HCT116 (cell line): ENCODE measurements around the gene PAQR4. TPM values are rescaled to one million over a fixed set of nuclear protein-coding genes. Genes with fewer than 3 reads are reported as not detected.
A peak's percentile ranks its signal among the peaks of the same experiment; 100 is the strongest.

ENCODE experiments used
- ATAC-seq: fragments of 200-7000 bp; cut with Tn5 transposase; 2 replicates; pipeline ENCODE4 v1.9.1; 2020; ENCODE audit warnings: mild to moderate bottlenecking, moderate library complexity
- BruUV-seq: library from RNA; stranded (reverse); fragments of 400-500 nt; replicated peaks from 2 replicates; lab custom pipeline; 2021; lab: Mats Ljungman, UMichigan
- CTCF ChIA-PET: fragments of 300-600 bp; sonication (Branson Sonifier 250); formaldehyde crosslinking; loops from one replicate; lab custom pipeline; 2021; ENCODE audit warnings: antibody characterized with exemption; lab: Charles Lee
- POLR2A ChIA-PET: fragments of 300-600, 350-600 bp; sonication (Branson Sonifier 250); formaldehyde crosslinking; loops from one replicate; lab custom pipeline; 2021; ENCODE audit warnings: antibody characterized with exemption; lab: Charles Lee
- RAD21 ChIA-PET, 2 experiments: fragments of 300-600 bp; sonication (Branson Sonifier 250); formaldehyde crosslinking; loops; one replicate each; lab custom pipeline; 2023; ENCODE audit warnings: low total read pairs in 2 of 2; ENCODE audit not compliant: uncharacterized antibody in 2 of 2, unreplicated experiment in 2 of 2, low non-redundant PET in 1 of 2; lab: Charles Lee
- DNase-seq: peaks from one replicate; pipeline ENCODE4 v3.0.0-alpha.2; 2010; ENCODE audit warnings: low read depth, low spot score
- H2AFZ ChIP-seq: fragments of 200-600 bp; shearing (Covaris generic), sonication (generic); 2 replicates; pipeline ENCODE4 v1.6.1; 2017; ENCODE audit warnings: low read depth, mixed run types, mixed read lengths, antibody characterized with exemption, low read length; ENCODE audit not compliant: poor library complexity, severe bottlenecking
- H3K27ac ChIP-seq: 2 replicates; pipeline ENCODE4 v1.5.1; 2012; ENCODE audit warnings: low read depth, low read length
- H3K27me3 ChIP-seq: fragments of 200-600 bp; sonication (generic); 2 replicates; pipeline ENCODE4 v1.6.1; 2016; ENCODE audit warnings: mixed run types, low read length, mixed read lengths; ENCODE audit not compliant: insufficient read depth
- H3K36me3 ChIP-seq, 2 experiments: fragments of 200-500 bp in 1 of 2; fragments of 200-600 bp in 1 of 2; sonication (Bioruptor generic) in 1 of 2; sonication (generic) in 1 of 2; 2 replicates each; pipeline versions ENCODE4 v1.5.1 to v1.6.1; 2014 to 2016; ENCODE audit warnings: low read length in 2 of 2, inconsistent platforms in 1 of 2, mixed read lengths in 1 of 2, mixed run types in 1 of 2; ENCODE audit not compliant: insufficient read depth in 2 of 2, control insufficient read depth in 1 of 2
- H3K4me1 ChIP-seq, 2 experiments: fragments of 200-600 bp in 1 of 2; sonication (generic) in 1 of 2; 2 replicates each; pipeline versions ENCODE4 v1.5.1 to v1.6.1; 2012 to 2017; ENCODE audit warnings: low read length in 2 of 2, inconsistent platforms in 1 of 2, mild to moderate bottlenecking in 1 of 2, mixed read lengths in 1 of 2, mixed run types in 1 of 2, moderate library complexity in 1 of 2; ENCODE audit not compliant: insufficient read depth in 2 of 2, control insufficient read depth in 1 of 2
- H3K4me2 ChIP-seq: fragments of 200-600 bp; sonication (generic); 2 replicates; pipeline ENCODE4 v1.6.1; 2017; ENCODE audit warnings: mixed run types, low read length, mixed read lengths
- H3K4me3 ChIP-seq, 2 experiments: fragments of 200-600 bp in 1 of 2; sonication (generic) in 1 of 2; replicated peaks in 1 of 2; 2 replicates each; pipeline ENCODE4 v1.5.1; 2011 to 2016; ENCODE audit warnings: low read length in 2 of 2, control low read depth in 1 of 2, low read depth in 1 of 2, mild to moderate bottlenecking in 1 of 2, mixed read lengths in 1 of 2, mixed run types in 1 of 2
- H3K79me2 ChIP-seq: fragments of 200-600 bp; sonication (generic); 2 replicates; pipeline ENCODE4 v1.6.1; 2017; ENCODE audit warnings: mild to moderate bottlenecking, mixed run types, low read length, moderate library complexity, mixed read lengths; ENCODE audit not compliant: insufficient read depth
- H3K9ac ChIP-seq: fragments of 200-600 bp; sonication (generic); 2 replicates; pipeline ENCODE4 v1.6.1; 2016; ENCODE audit warnings: low read length, mixed read lengths
- H3K9me2 ChIP-seq: fragments of 200-600 bp; sonication (generic), shearing (Covaris generic); 2 replicates; pipeline ENCODE4 v1.6.1; 2017; ENCODE audit warnings: mixed run types, mild to moderate bottlenecking, moderate library complexity; ENCODE audit not compliant: insufficient read depth
- H3K9me3 ChIP-seq, 2 experiments: fragments of 200-500 bp in 1 of 2; fragments of 200-600 bp in 1 of 2; sonication (Bioruptor generic) in 1 of 2; sonication (generic) in 1 of 2; 2 replicates each; pipeline ENCODE4 v1.6.1; 2014 to 2017; ENCODE audit warnings: low read length in 2 of 2, mixed read lengths in 2 of 2, inconsistent platforms in 1 of 2, low read depth in 1 of 2, mild to moderate bottlenecking in 1 of 2, mixed run types in 1 of 2, moderate library complexity in 1 of 2; ENCODE audit not compliant: control insufficient read depth in 1 of 2, insufficient read depth in 1 of 2
- H4K20me1 ChIP-seq: fragments of 200-600 bp; sonication (generic), shearing (Covaris generic); 2 replicates; pipeline ENCODE4 v1.6.1; 2017; ENCODE audit warnings: mixed run types, mild to moderate bottlenecking, moderate library complexity; ENCODE audit not compliant: insufficient read depth
- CBX3 ChIP-seq: IDR thresholded peaks from 2 replicates; pipeline ENCODE4 v1.6.1; 2012; ENCODE audit warnings: low read depth
- CEBPB ChIP-seq: IDR thresholded peaks from 2 replicates; pipeline ENCODE4 v1.6.1; 2012; ENCODE audit warnings: low read depth
- EGR1 ChIP-seq: IDR thresholded peaks from 2 replicates; pipeline ENCODE4 v1.6.1; 2012; ENCODE audit warnings: low read depth
- ELF1 ChIP-seq: IDR thresholded peaks from 2 replicates; pipeline ENCODE4 v1.6.1; 2012; ENCODE audit warnings: low read depth, borderline replicate concordance
- FOSL1 ChIP-seq: IDR thresholded peaks from 2 replicates; pipeline ENCODE4 v1.6.1; 2012; ENCODE audit warnings: low read depth
- POLR2AphosphoS5 ChIP-seq: IDR thresholded peaks from 2 replicates; pipeline ENCODE4 v1.6.1; 2011; ENCODE audit warnings: mild to moderate bottlenecking, low read depth, low read length, moderate library complexity
- RAD21 ChIP-seq: IDR thresholded peaks from 2 replicates; pipeline ENCODE4 v1.6.1; 2012; ENCODE audit warnings: low read depth, mild to moderate bottlenecking
- SIN3A ChIP-seq: IDR thresholded peaks from 2 replicates; pipeline ENCODE4 v1.6.1; 2012; ENCODE audit warnings: low read depth
- SP1 ChIP-seq: IDR thresholded peaks from 2 replicates; pipeline ENCODE4 v1.6.1; 2012; ENCODE audit warnings: low read depth
- SRF ChIP-seq: IDR thresholded peaks from 2 replicates; pipeline ENCODE4 v1.6.1; 2012; ENCODE audit warnings: low read depth
- YY1 ChIP-seq: IDR thresholded peaks from 2 replicates; pipeline ENCODE4 v1.6.1; 2011; ENCODE audit warnings: low read length, low read depth, moderate library complexity, mild to moderate bottlenecking; ENCODE audit not compliant: insufficient replicate concordance; ENCODE audit errors: extremely low read depth
- intact Hi-C: fragments of 100-400 bp; cut with micrococcal nuclease; formaldehyde crosslinking; loops from 2 replicates; pipeline ENCODE4 v1.10.0; 2022
- total RNA-seq: library from RNA; stranded (reverse); gene quantifications from one replicate; pipeline ENCODE4 v1.2.1, GENCODE V29; 2021; ENCODE audit not compliant: unreplicated experiment
- TF ChIP-seq, protein P1 (sequence below): IDR thresholded peaks from 2 replicates; pipeline ENCODE4 v1.6.1; 2011; ENCODE audit warnings: mild to moderate bottlenecking, low read length, moderate library complexity; ENCODE audit not compliant: insufficient replicate concordance; ENCODE audit errors: extremely low read depth
- TF ChIP-seq, protein P2 (sequence below): IDR thresholded peaks from 2 replicates; pipeline ENCODE4 v1.6.1; 2012
- TF ChIP-seq, protein P3 (sequence below), 3 experiments: fragments of 200-600 bp in 1 of 3; sonication (generic) in 1 of 3; IDR thresholded peaks in 2 of 3; conservative IDR thresholded peaks in 1 of 3; 2 replicates each; pipeline ENCODE4 v1.5.1; 2012 to 2017; ENCODE audit warnings: low read depth in 2 of 3, low read length in 2 of 3, antibody characterized with exemption in 1 of 3, borderline replicate concordance in 1 of 3, control low read depth in 1 of 3, mild to moderate bottlenecking in 1 of 3, mixed read lengths in 1 of 3, mixed run types in 1 of 3, moderate library complexity in 1 of 3; ENCODE audit not compliant: insufficient read depth in 1 of 3
- TF ChIP-seq, protein P4 (sequence below): IDR thresholded peaks from 2 replicates; pipeline ENCODE4 v1.6.1; 2012; ENCODE audit warnings: low read depth
- TF ChIP-seq, protein P5 (sequence below): IDR thresholded peaks from 2 replicates; pipeline ENCODE4 v1.6.1; 2012

Gene PAQR4
- total RNA-seq, 1 experiment from 2014 or later, result 45.6 TPM

DNA sequence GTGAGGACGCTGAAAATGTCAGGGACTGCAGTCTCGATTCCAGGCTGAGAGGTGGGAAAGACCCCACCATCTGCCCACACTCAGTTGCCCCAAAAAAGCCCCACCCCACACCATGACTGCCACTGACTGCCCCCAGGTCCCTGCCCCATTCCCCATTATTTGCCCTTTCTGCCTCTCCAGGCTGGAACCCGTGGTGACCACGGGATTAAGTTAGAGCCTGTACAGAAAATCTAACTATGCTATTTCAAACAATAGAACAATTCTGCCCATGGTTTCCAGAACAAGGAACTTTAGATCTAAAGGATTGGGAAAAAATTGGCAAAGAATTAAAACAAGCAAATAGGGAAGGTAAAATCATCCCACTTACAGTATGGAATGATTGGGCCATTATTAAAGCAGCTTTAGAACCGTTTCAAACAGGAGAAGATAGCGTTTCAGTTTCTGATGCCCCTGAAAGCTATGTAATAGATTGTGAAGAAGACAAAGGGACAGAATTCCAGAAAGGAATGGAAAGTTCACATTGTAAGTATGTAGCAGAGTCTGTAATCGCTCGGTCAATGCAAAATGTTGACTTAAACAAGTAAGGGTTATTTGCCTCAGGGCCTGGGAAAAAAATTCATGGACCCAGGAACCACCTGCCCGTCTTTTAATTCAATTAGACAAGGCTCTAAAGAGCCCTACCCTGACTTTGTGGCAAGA lies 43.0 kb upstream of the PAQR4 start:
- H4K20me1 ChIP-seq, result no peaks in the 10 kb centered on the region
- TF ChIP-seq EGR1, result no peak
- TF ChIP-seq RAD21, result no peak
- TF ChIP-seq, protein P1, sequence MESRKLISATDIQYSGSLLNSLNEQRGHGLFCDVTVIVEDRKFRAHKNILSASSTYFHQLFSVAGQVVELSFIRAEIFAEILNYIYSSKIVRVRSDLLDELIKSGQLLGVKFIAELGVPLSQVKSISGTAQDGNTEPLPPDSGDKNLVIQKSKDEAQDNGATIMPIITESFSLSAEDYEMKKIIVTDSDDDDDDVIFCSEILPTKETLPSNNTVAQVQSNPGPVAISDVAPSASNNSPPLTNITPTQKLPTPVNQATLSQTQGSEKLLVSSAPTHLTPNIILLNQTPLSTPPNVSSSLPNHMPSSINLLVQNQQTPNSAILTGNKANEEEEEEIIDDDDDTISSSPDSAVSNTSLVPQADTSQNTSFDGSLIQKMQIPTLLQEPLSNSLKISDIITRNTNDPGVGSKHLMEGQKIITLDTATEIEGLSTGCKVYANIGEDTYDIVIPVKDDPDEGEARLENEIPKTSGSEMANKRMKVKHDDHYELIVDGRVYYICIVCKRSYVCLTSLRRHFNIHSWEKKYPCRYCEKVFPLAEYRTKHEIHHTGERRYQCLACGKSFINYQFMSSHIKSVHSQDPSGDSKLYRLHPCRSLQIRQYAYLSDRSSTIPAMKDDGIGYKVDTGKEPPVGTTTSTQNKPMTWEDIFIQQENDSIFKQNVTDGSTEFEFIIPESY, result no peak
- TF ChIP-seq FOSL1, result no peak
- TF ChIP-seq POLR2AphosphoS5, result no peak
- TF ChIP-seq SP1, result no peak
- TF ChIP-seq, protein P2, sequence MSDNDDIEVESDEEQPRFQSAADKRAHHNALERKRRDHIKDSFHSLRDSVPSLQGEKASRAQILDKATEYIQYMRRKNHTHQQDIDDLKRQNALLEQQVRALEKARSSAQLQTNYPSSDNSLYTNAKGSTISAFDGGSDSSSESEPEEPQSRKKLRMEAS, result no peak
- TF ChIP-seq, protein P3, sequence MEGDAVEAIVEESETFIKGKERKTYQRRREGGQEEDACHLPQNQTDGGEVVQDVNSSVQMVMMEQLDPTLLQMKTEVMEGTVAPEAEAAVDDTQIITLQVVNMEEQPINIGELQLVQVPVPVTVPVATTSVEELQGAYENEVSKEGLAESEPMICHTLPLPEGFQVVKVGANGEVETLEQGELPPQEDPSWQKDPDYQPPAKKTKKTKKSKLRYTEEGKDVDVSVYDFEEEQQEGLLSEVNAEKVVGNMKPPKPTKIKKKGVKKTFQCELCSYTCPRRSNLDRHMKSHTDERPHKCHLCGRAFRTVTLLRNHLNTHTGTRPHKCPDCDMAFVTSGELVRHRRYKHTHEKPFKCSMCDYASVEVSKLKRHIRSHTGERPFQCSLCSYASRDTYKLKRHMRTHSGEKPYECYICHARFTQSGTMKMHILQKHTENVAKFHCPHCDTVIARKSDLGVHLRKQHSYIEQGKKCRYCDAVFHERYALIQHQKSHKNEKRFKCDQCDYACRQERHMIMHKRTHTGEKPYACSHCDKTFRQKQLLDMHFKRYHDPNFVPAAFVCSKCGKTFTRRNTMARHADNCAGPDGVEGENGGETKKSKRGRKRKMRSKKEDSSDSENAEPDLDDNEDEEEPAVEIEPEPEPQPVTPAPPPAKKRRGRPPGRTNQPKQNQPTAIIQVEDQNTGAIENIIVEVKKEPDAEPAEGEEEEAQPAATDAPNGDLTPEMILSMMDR (IDR thresholded peaks at IDR 0.05 in 2 of 3, conservative IDR thresholded peaks at IDR 0.05 in 1 of 3; ENCODE audit: borderline replicate concordance in 1 of 3, insufficient read depth in 1 of 3, low read depth in 2 of 3, low read length in 2 of 3), result no peak
- TF ChIP-seq CBX3, result no peak
- TF ChIP-seq, protein P4, sequence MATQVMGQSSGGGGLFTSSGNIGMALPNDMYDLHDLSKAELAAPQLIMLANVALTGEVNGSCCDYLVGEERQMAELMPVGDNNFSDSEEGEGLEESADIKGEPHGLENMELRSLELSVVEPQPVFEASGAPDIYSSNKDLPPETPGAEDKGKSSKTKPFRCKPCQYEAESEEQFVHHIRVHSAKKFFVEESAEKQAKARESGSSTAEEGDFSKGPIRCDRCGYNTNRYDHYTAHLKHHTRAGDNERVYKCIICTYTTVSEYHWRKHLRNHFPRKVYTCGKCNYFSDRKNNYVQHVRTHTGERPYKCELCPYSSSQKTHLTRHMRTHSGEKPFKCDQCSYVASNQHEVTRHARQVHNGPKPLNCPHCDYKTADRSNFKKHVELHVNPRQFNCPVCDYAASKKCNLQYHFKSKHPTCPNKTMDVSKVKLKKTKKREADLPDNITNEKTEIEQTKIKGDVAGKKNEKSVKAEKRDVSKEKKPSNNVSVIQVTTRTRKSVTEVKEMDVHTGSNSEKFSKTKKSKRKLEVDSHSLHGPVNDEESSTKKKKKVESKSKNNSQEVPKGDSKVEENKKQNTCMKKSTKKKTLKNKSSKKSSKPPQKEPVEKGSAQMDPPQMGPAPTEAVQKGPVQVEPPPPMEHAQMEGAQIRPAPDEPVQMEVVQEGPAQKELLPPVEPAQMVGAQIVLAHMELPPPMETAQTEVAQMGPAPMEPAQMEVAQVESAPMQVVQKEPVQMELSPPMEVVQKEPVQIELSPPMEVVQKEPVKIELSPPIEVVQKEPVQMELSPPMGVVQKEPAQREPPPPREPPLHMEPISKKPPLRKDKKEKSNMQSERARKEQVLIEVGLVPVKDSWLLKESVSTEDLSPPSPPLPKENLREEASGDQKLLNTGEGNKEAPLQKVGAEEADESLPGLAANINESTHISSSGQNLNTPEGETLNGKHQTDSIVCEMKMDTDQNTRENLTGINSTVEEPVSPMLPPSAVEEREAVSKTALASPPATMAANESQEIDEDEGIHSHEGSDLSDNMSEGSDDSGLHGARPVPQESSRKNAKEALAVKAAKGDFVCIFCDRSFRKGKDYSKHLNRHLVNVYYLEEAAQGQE, result no peak
- TF ChIP-seq SIN3A, result no peak
- no peak for TF ChIP-seq ELF1
- no peak for TF ChIP-seq CEBPB
- TF ChIP-seq YY1, result no peak
- TF ChIP-seq SRF, result no peak
- TF ChIP-seq, protein P5, sequence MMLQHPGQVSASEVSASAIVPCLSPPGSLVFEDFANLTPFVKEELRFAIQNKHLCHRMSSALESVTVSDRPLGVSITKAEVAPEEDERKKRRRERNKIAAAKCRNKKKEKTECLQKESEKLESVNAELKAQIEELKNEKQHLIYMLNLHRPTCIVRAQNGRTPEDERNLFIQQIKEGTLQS, result no peak
- H3K4me3 ChIP-seq, result no peak overlapping the region
- H3K4me1 ChIP-seq, result peaks cover 0 to 11% of the 10 kb centered on the region in 2 experiments; a peak in 3 of 4 replicates
- RAD21 ChIA-PET, result interaction anchor here in 1 of 2 experiments (1.2 kb wide), 1 partner anchor 87 kb away, joined by 5 read pairs; no protein-coding TSS in a partner anchor
- no peaks in the 10 kb centered on the region for H3K9me2 ChIP-seq
- H3K4me2 ChIP-seq, result 0 out of 2 replicates have a peak overlapping the region, but pooled peaks have one; percentile 39
- POLR2A ChIA-PET, result interaction anchor here (0.5 to 1.2 kb wide), 2 partner anchors 16 to 43 kb away, joined by 3 to 5 read pairs; partner anchors contain the start of gene FLYWCH2
- CTCF ChIA-PET, result interaction anchor here (1.2 to 1.5 kb wide), 9 partner anchors 10 to 87 kb away, joined by 5 to 16 read pairs (median 7); partner anchors contain the start of genes FLYWCH1, FLYWCH2 and KREMEN2
- H3K36me3 ChIP-seq, result peaks cover 1 to 2% of the 10 kb centered on the region in 2 experiments; a peak in 1 of 4 replicates
- no peaks in the 10 kb centered on the region for H3K27me3 ChIP-seq
- H3K9me3 ChIP-seq, result no peaks in the 10 kb centered on the region
- BruUV-seq, result no TSS peak
- peaks cover 20% of the 10 kb centered on the region for H3K79me2 ChIP-seq
- no peak overlapping the region for H3K27ac ChIP-seq
- DNase-seq, result no peak
- H3K9ac ChIP-seq, result no peak overlapping the region
- intact Hi-C loops, result no loop called here
- H2AFZ ChIP-seq, result no peak overlapping the region
- no peak for ATAC-seq
